K562 (cell line): ENCODE results near the gene PCOLCE2. TPM values are rescaled to one million over a fixed set of nuclear protein-coding genes. Genes with fewer than 3 reads are reported as not detected.
A peak's percentile ranks its signal among the peaks of the same experiment; 100 is the strongest.

Source experiments
- ATF1 ChIP-seq, 2 experiments: fragments of 450-650 bp in 1 of 2; IDR thresholded peaks; 2 replicates each; pipeline ENCODE4 v1.6.1; 2016; ENCODE audit warnings: missing compliant biosample characterization in 1 of 2, missing genetic modification characterization in 1 of 2
- ATF3 ChIP-seq, 2 experiments: fragments of 450-650 bp in 1 of 2; sonication (generic) in 1 of 2; formaldehyde crosslinking in 1 of 2; IDR thresholded peaks in 1 of 2; conservative IDR thresholded peaks in 1 of 2; 2 replicates each; pipeline versions ENCODE4 v1.6.1 to v1.8.1; 2016 to 2023; ENCODE audit warnings: mild to moderate bottlenecking in 2 of 2, moderate library complexity in 2 of 2, inconsistent platforms in 1 of 2, missing genetic modification reagents in 1 of 2
- CBFA2T3 ChIP-seq: fragments of 450-650 bp; IDR thresholded peaks from 2 replicates; pipeline ENCODE4 v1.6.1; 2017
- CEBPB ChIP-seq: fragments of 450-650 bp; IDR thresholded peaks from 2 replicates; pipeline ENCODE4 v1.6.1; 2016; ENCODE audit warnings: missing genetic modification characterization, missing compliant biosample characterization
- CXXC5 ChIP-seq: fragments of 250-450 bp; sonication (Bioruptor Pico); IDR thresholded peaks from 2 replicates; pipeline ENCODE4 v1.8.0; 2022; ENCODE audit warnings: inconsistent platforms, mild to moderate bottlenecking, moderate library complexity
- EHMT2 ChIP-seq: fragments of 450-650 bp; IDR thresholded peaks from 2 replicates; pipeline ENCODE4 v1.6.1; 2018; ENCODE audit warnings: antibody characterized with exemption
- ESRRA ChIP-seq: fragments of 450-650 bp; IDR thresholded peaks from 2 replicates; pipeline ENCODE4 v1.6.1; 2014; ENCODE audit warnings: low read depth, mild to moderate bottlenecking, moderate library complexity, borderline replicate concordance
- HMBOX1 ChIP-seq: sonication (generic); IDR thresholded peaks from 2 replicates; pipeline ENCODE4 v1.6.1; 2016
- IRF9 ChIP-seq: fragments of 450-650 bp; IDR thresholded peaks from 2 replicates; pipeline ENCODE4 v1.6.1; 2016; ENCODE audit warnings: missing biosample characterization, missing genetic modification characterization
- MEIS2 ChIP-seq: fragments of 450-650 bp; IDR thresholded peaks from 2 replicates; pipeline ENCODE4 v1.6.1; 2014; ENCODE audit warnings: mild to moderate bottlenecking; ENCODE audit not compliant: partially characterized antibody
- MTA2 ChIP-seq: fragments of 450-650 bp; IDR thresholded peaks from 2 replicates; pipeline ENCODE4 v1.6.1; 2016; ENCODE audit warnings: low read depth
- NFRKB ChIP-seq: fragments of 450-650 bp; IDR thresholded peaks from 2 replicates; pipeline ENCODE4 v1.6.1; 2016; ENCODE audit warnings: low read depth
- PBX2 ChIP-seq, 2 experiments: IDR thresholded peaks in 1 of 2; conservative IDR thresholded peaks in 1 of 2; 2 replicates each; pipeline ENCODE4 v1.6.1; 2016; ENCODE audit warnings: low read depth in 2 of 2, mild to moderate bottlenecking in 1 of 2, missing compliant biosample characterization in 1 of 2, missing genetic modification characterization in 1 of 2, moderate library complexity in 1 of 2
- PKNOX1 ChIP-seq: fragments of 450-650 bp; IDR thresholded peaks from 2 replicates; pipeline ENCODE4 v1.6.1; 2016
- SPI1 ChIP-seq: IDR thresholded peaks from 2 replicates; pipeline ENCODE4 v1.6.1; 2011; ENCODE audit warnings: low read depth, low read length, control low read depth, borderline replicate concordance
- THRA ChIP-seq: fragments of 450-650 bp; IDR thresholded peaks from 2 replicates; pipeline ENCODE4 v1.6.1; 2017; ENCODE audit warnings: mild to moderate bottlenecking, moderate library complexity
- polyA plus RNA-seq, 8 experiments: library from polyadenylated mRNA; depleted of rRNA in 4 of 8; stranded (reverse) in 5 of 8; unstranded in 3 of 8; fragments of >200 nt; fragmentation: Nextera tagmentation in 2 of 8; fragmentation: Illumina TruSeq in 1 of 8; extraction: Ambion mirVana in 2 of 8; extraction: Trizol in 1 of 8; gene quantifications; 2 replicates each; pipeline versions ENCODE4 v1.2.1 to v1.2.3, GENCODE V29; 2011 to 2014; ENCODE audit warnings: inconsistent platforms in 1 of 8, missing spikeins in 1 of 8
- total RNA-seq, 7 experiments: library from RNA; depleted of rRNA in 6 of 7; stranded (reverse); fragments of >200 nt in 6 of 7; fragmentation: Illumina TruSeq in 2 of 7; extraction: Trizol in 2 of 7; gene quantifications; 2 replicates each; pipeline versions ENCODE4 v1.2.1 to v1.2.3, GENCODE V29; 2011 to 2021; ENCODE audit warnings: low replicate concordance in 1 of 7

PCOLCE2 gene
- total and polyA plus RNA-seq, 9 of the 15 experiments (the other 6 are each of a cell fraction or from before 2014, with no cell fraction given): 0.18 to 1.2 (median 0.65) TPM

- TF ChIP-seq THRA (no peak), PKNOX1 (peak; percentile 57), CXXC5 (CRISPR knock-in tag) (0 out of 2 replicates have a peak, but pooled peaks have one; percentile 40), NFRKB (no peak), ATF3 (IDR thresholded peaks at IDR 0.05) (peak; percentile 59; the same call in 1 of the 2 replicates), ATF3 (CRISPR knock-in tag; conservative IDR thresholded peaks at IDR 0.05) (no peak), CBFA2T3 (peak; percentile 80), IRF9 (tag) (peak; percentile 96), SPI1 (peak; percentile 22; the same call in 1 of the 2 replicates), ATF1 (CRISPR knock-in tag; IDR thresholded peaks at IDR 0.05) (no peak), ATF1 (tag; IDR thresholded peaks at IDR 0.05) (peak; percentile 11; the same call in 1 of the 2 replicates), EHMT2 (peak; percentile 88), MEIS2 (peak; percentile 83), ESRRA (peak; percentile 92), PBX2 (CRISPR knock-in tag; IDR thresholded peaks at IDR 0.05; ENCODE audit: low read depth) (no peak), PBX2 (tag; conservative IDR thresholded peaks at IDR 0.05; ENCODE audit: low read depth) (0 out of 2 replicates have a peak, but pooled peaks have one; percentile 35), HMBOX1 (peak; percentile 94), MTA2 (peak; percentile 42; the same call in 1 of the 2 replicates), CEBPB (tag) (peak; percentile 98)
Measured at GRCh38 chr3:142850395-142851023, 38.4 kb downstream of the PCOLCE2 start (continued).
